ENCODE results near the gene SAMHD1.
"Not testable (repeated sequence)": the region's sequence is repeated elsewhere in the genome, so short reads cannot be mapped to it uniquely, and the experiment has no call there.

SAMHD1 gene

GRCh38 chr20:36851490-36851889 lies 100.0 kb downstream of the SAMHD1 start:
- no peak for DNase-seq (ENCODE audit: low read depth)

- DNase-seq (ENCODE audit: low read depth): no peak
These were observed 100.7 kb downstream of the SAMHD1 start for GRCh38 chr20:36850759-36851158.

GRCh38 chr20:36849333-36850065 lies 102.0 kb downstream of the SAMHD1 start:
- no peak for DNase-seq (ENCODE audit: low read depth)

GRCh38 chr20:36848677-36849076 lies 102.8 kb downstream of the SAMHD1 start:
- DNase-seq (ENCODE audit: low read depth): no peak

GRCh38 chr20:36848078-36848660 lies 103.3 kb downstream of the SAMHD1 start:
- DNase-seq (ENCODE audit: low read depth): no peak

- DNase-seq (ENCODE audit: low read depth): no peak
These were observed 103.8 kb downstream of the SAMHD1 start for GRCh38 chr20:36847710-36848040.

- no peak for DNase-seq (ENCODE audit: low read depth)
These were observed 104.3 kb downstream of the SAMHD1 start for GRCh38 chr20:36847009-36847709.

GRCh38 chr20:36845288-36845971 lies 106.1 kb downstream of the SAMHD1 start:
- DNase-seq (ENCODE audit: low read depth): no peak

- DNase-seq (ENCODE audit: low read depth): not testable (repeated sequence)
These were observed 110.5 kb downstream of the SAMHD1 start for GRCh38 chr20:36841030-36841429.

Data from stimulated activated CD8-positive, alpha-beta memory T cell treated with anti-CD3 and anti-CD28 coated beads, Interleukin-4, amount 100 ng/mL, for 24 hours (primary cell).